ENCODE measurements around the gene CCDC134.

DNA sequence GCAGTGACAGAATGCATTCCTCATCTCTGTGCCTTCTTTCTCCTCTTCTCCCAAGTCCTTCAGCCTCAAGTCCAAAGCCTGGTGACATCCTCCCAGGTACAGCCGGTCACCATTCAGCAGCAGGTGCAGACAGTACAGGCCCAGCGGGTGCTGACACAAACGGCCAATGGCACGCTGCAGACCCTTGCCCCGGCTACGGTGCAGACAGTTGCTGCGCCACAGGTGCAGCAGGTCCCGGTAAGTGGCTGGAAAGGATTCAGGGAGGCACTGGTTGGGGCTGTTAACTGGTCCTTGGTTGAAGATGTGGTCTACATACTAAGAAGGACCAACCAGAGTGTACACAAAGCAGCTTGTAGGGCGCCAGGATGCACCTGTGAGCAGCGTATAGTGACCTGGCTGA lies 68.1 kb downstream of the CCDC134 start:
- TF ChIP-seq CTCF (IDR thresholded peaks at IDR 0.05; ENCODE audit: poor library complexity, severe bottlenecking) (no peak), POLR2AphosphoS5 (IDR thresholded peaks at IDR 0.05) (no peak), EZH2 (IDR thresholded peaks at IDR 0.05; ENCODE audit: borderline replicate concordance, insufficient read depth, low read length, poor library complexity, severe bottlenecking) (no peak), EP300 (conservative IDR thresholded peaks at IDR 0.05; ENCODE audit: poor library complexity, severe bottlenecking) (no peak), TAF1 (IDR thresholded peaks at IDR 0.05; ENCODE audit: low read depth) (no peak)
